ENCODE data around the gene IL31RA. TPM values are rescaled to one million over a fixed set of nuclear protein-coding genes. Genes with fewer than 3 reads are reported as not detected.

The IL31RA gene
- total RNA-seq, 2 experiments from 2014 or later = not detected

GRCh38 chr5:55816342-55816741, 34.8 kb upstream of the IL31RA start:
- CTCF ChIA-PET (ENCODE audit: unreplicated experiment) = no interaction called here
- Histone ChIP-seq H3K27ac (ENCODE audit: low read depth, low read length, poor library complexity, severe bottlenecking) (no peak overlapping the region), H3K9me3 (ENCODE audit: low read length) (no peaks in the 10 kb centered on the region), H3K4me2 (ENCODE audit: low read length) (no peak overlapping the region), H3K36me3 (ENCODE audit: insufficient read depth, low read length) (no peaks in the 10 kb centered on the region), H3K4me1 (ENCODE audit: insufficient read depth, low read length, poor library complexity, severe bottlenecking) (no peaks in the 10 kb centered on the region), H2AFZ (ENCODE audit: low read length) (no peak overlapping the region), H3K9me2 (ENCODE audit: insufficient read depth, low read length) (no peaks in the 10 kb centered on the region), H4K20me1 (ENCODE audit: insufficient read depth, low read length) (no peaks in the 10 kb centered on the region), H3K79me2 (ENCODE audit: insufficient read depth, low read depth, low read length) (no peaks in the 10 kb centered on the region), H3K4me3 (ENCODE audit: low read depth, low read length, poor library complexity, severe bottlenecking) (no peak overlapping the region)
- BruUV-seq (replicated peaks) = no TSS peak
- intact Hi-C loops (cut with micrococcal nuclease; ENCODE audit: unreplicated experiment) = no loop called here
- no peak for DNase-seq (ENCODE audit: low spot score)
- TF ChIP-seq CTCF (conservative IDR thresholded peaks at IDR 0.05; ENCODE audit: low read length) (no peak), EZH2phosphoT487 (IDR thresholded peaks at IDR 0.05; ENCODE audit: borderline replicate concordance, low read depth, low read length) (no peak)
- POLR2A ChIA-PET = interaction anchor here (0.6 kb wide), 1 partner anchor 382 kb away, joined by 3 read pairs; no protein-coding TSS in a partner anchor

GRCh38 chr5:55817030-55817429, 34.1 kb upstream of the IL31RA start:
- H3K79me2 ChIP-seq (ENCODE audit: insufficient read depth, low read depth, low read length) = no peaks in the 10 kb centered on the region
- no peak overlapping the region for H3K27ac ChIP-seq (ENCODE audit: low read depth, low read length, poor library complexity, severe bottlenecking)
- H3K4me2 ChIP-seq (ENCODE audit: low read length) = no peak overlapping the region
- TF ChIP-seq EZH2phosphoT487 (IDR thresholded peaks at IDR 0.05; ENCODE audit: borderline replicate concordance, low read depth, low read length) (no peak), CTCF (conservative IDR thresholded peaks at IDR 0.05; ENCODE audit: low read length) (no peak)
- no peaks in the 10 kb centered on the region for H3K9me3 ChIP-seq (ENCODE audit: low read length)
- no TSS peak for BruUV-seq (replicated peaks)
- no peaks in the 10 kb centered on the region for H3K4me1 ChIP-seq (ENCODE audit: insufficient read depth, low read length, poor library complexity, severe bottlenecking)
- DNase-seq (ENCODE audit: low spot score) = no peak
- POLR2A ChIA-PET = interaction anchor here (0.6 kb wide), 1 partner anchor 1556 kb away, joined by 4 read pairs; no protein-coding TSS in a partner anchor
- H2AFZ ChIP-seq (ENCODE audit: low read length) = no peak overlapping the region
- H3K36me3 ChIP-seq (ENCODE audit: insufficient read depth, low read length) = no peaks in the 10 kb centered on the region
- no peak overlapping the region for H3K4me3 ChIP-seq (ENCODE audit: low read depth, low read length, poor library complexity, severe bottlenecking)
- no peaks in the 10 kb centered on the region for H3K9me2 ChIP-seq (ENCODE audit: insufficient read depth, low read length)
- CTCF ChIA-PET (ENCODE audit: unreplicated experiment) = no interaction called here
- no peaks in the 10 kb centered on the region for H4K20me1 ChIP-seq (ENCODE audit: insufficient read depth, low read length)
- intact Hi-C loops (cut with micrococcal nuclease; ENCODE audit: unreplicated experiment) = no loop called here

GRCh38 chr5:55820488-55820887, 30.7 kb upstream of the IL31RA start:
- Histone ChIP-seq H3K4me1 (ENCODE audit: insufficient read depth, low read length, poor library complexity, severe bottlenecking) (no peaks in the 10 kb centered on the region), H3K79me2 (ENCODE audit: insufficient read depth, low read depth, low read length) (no peaks in the 10 kb centered on the region), H3K4me3 (ENCODE audit: low read depth, low read length, poor library complexity, severe bottlenecking) (no peak overlapping the region), H3K9me3 (ENCODE audit: low read length) (no peaks in the 10 kb centered on the region), H2AFZ (ENCODE audit: low read length) (no peak overlapping the region), H3K36me3 (ENCODE audit: insufficient read depth, low read length) (no peaks in the 10 kb centered on the region), H3K4me2 (ENCODE audit: low read length) (no peak overlapping the region), H3K9me2 (ENCODE audit: insufficient read depth, low read length) (no peaks in the 10 kb centered on the region), H4K20me1 (ENCODE audit: insufficient read depth, low read length) (no peaks in the 10 kb centered on the region), H3K27ac (ENCODE audit: low read depth, low read length, poor library complexity, severe bottlenecking) (no peak overlapping the region)
- POLR2A ChIA-PET = interaction anchor here (0.6 to 1.2 kb wide), 2 partner anchors 20 to 1332 kb away, joined by 3 read pairs; no protein-coding TSS in a partner anchor
- no TSS peak for BruUV-seq (replicated peaks)
- DNase-seq (ENCODE audit: low spot score) = no peak
- CTCF ChIA-PET (ENCODE audit: unreplicated experiment) = no interaction called here
- intact Hi-C loops (cut with micrococcal nuclease; ENCODE audit: unreplicated experiment) = no loop called here
- TF ChIP-seq EZH2phosphoT487 (IDR thresholded peaks at IDR 0.05; ENCODE audit: borderline replicate concordance, low read depth, low read length) (no peak), CTCF (conservative IDR thresholded peaks at IDR 0.05; ENCODE audit: low read length) (no peak)

Measured in OCI-LY7 (cell line).